CD4-positive, alpha-beta memory T cell (primary cell): ENCODE results near the gene SEMA5B. TPM values are rescaled to one million over a fixed set of nuclear protein-coding genes. Genes with fewer than 3 reads are reported as not detected.

Source experiments
- CTCF ChIA-PET: fragments of 350-600 bp; sonication (Branson Sonifier 250); formaldehyde crosslinking; loops from one replicate; lab custom pipeline; 2021; ENCODE audit warnings: inconsistent platforms; ENCODE audit not compliant: partially characterized antibody; lab: Charles Lee
- POLR2A ChIA-PET: fragments of 350-600 bp; sonication (Branson Sonifier 250); formaldehyde crosslinking; loops from one replicate; lab custom pipeline; 2021; ENCODE audit not compliant: partially characterized antibody; lab: Charles Lee
- DNase-seq, 5 donors: peaks; one replicate each; pipeline versions ENCODE4 v3.0.0 to v3.0.0-alpha.2; 2020 to 2022; ENCODE audit warnings: mixed read lengths in 1 of 5
- H3K27ac ChIP-seq: one replicate; pipeline ENCODE4 v1.7.0; 2013; ENCODE audit warnings: low read depth, low read length
- H3K27me3 ChIP-seq: 2 replicates; pipeline ENCODE4 v1.7.0; 2013; ENCODE audit warnings: mild to moderate bottlenecking, low read length, moderate library complexity; ENCODE audit not compliant: insufficient read depth
- H3K36me3 ChIP-seq: 2 replicates; pipeline ENCODE4 v1.7.0; 2013; ENCODE audit warnings: mild to moderate bottlenecking, low read length, moderate library complexity; ENCODE audit not compliant: insufficient read depth
- H3K4me1 ChIP-seq: 2 replicates; pipeline ENCODE4 v1.7.0; 2013; ENCODE audit warnings: mild to moderate bottlenecking, low read length, moderate library complexity; ENCODE audit not compliant: insufficient read depth
- H3K4me3 ChIP-seq, 2 donors: one replicate each; pipeline ENCODE4 v1.7.0; 2013; ENCODE audit warnings: low read length in 2 of 2, mild to moderate bottlenecking in 1 of 2
- H3K9me3 ChIP-seq, 2 donors: one replicate each; pipeline ENCODE4 v1.7.0; 2013; ENCODE audit warnings: low read length in 2 of 2, control low read depth in 1 of 2; ENCODE audit not compliant: control insufficient read depth in 1 of 2
- H3K27ac Mint-ChIP-seq, 7 donors: one replicate each; pipeline ENCODE4 v1.8.0; 2020 to 2021; ENCODE audit warnings: mixed read lengths in 7 of 7, mild to moderate bottlenecking in 6 of 7, inconsistent platforms in 3 of 7, moderate library complexity in 3 of 7
- H3K27me3 Mint-ChIP-seq, 2 donors: one replicate each; pipeline ENCODE4 v1.8.0; 2020 to 2021; ENCODE audit warnings: mixed read lengths in 2 of 2
- H3K36me3 Mint-ChIP-seq, 2 donors: one replicate each; pipeline ENCODE4 v1.8.0; 2020 to 2021; ENCODE audit warnings: mixed read lengths in 2 of 2, inconsistent platforms in 1 of 2, mild to moderate bottlenecking in 1 of 2
- H3K4me1 Mint-ChIP-seq, 4 donors: one replicate each; pipeline ENCODE4 v1.8.0; 2020 to 2021; ENCODE audit warnings: mixed read lengths in 4 of 4, mild to moderate bottlenecking in 1 of 4
- H3K4me3 Mint-ChIP-seq, 8 donors: one replicate each; pipeline ENCODE4 v1.8.0; 2020 to 2021; ENCODE audit warnings: mixed read lengths in 8 of 8, mild to moderate bottlenecking in 7 of 8, moderate library complexity in 6 of 8, inconsistent platforms in 3 of 8
- H3K9me3 Mint-ChIP-seq, 8 donors: one replicate each; pipeline ENCODE4 v1.8.0; 2020 to 2021; ENCODE audit warnings: mixed read lengths in 8 of 8, mild to moderate bottlenecking in 5 of 8, inconsistent platforms in 3 of 8, moderate library complexity in 1 of 8
- intact Hi-C: fragments of 100-400 bp; cut with micrococcal nuclease; formaldehyde crosslinking; loops from one replicate; pipeline ENCODE4 v1.15.1; 2023
- polyA plus RNA-seq, 2 donors: library from polyadenylated mRNA; unstranded; fragments of 300-500 nt; fragmentation: Illumina TruSeq; gene quantifications; one replicate each; pipeline ENCODE4 v1.2.3, GENCODE V29; 2021
- total RNA-seq, 2 experiments: library from RNA; stranded (reverse); gene quantifications; one replicate each; pipeline ENCODE4 v1.2.3, GENCODE V29; 2021

The SEMA5B gene
- total and polyA plus RNA-seq, 4 experiments from 2014 or later: not detected

- Histone ChIP-seq H3K27me3 (no peaks in the 10 kb centered on the region), H3K36me3 (no peaks in the 10 kb centered on the region), H3K9me3 (no peaks in the 10 kb centered on the region), H3K4me3 (no peak overlapping the region), H3K27ac (no peak overlapping the region), H3K4me1 (no peaks in the 10 kb centered on the region)
- CTCF ChIA-PET: no interaction called here
- Mint-ChIP-seq H3K27ac (no peak overlapping the region), H3K36me3 (no peaks in the 10 kb centered on the region), H3K9me3 (no peaks in the 10 kb centered on the region), H3K27me3 (peaks cover 19 to 31% of the 10 kb centered on the region in 2 donors), H3K4me3 (no peak overlapping the region), H3K4me1 (no peaks in the 10 kb centered on the region)
- no peak for DNase-seq
- intact Hi-C loops: no loop called here
- POLR2A ChIA-PET: no interaction called here
Measured at GRCh38 chr3:123008840-123009239, 18.7 kb downstream of the SEMA5B start.

- Mint-ChIP-seq H3K36me3 (no peaks in the 10 kb centered on the region), H3K4me3 (no peak overlapping the region), H3K9me3 (no peaks in the 10 kb centered on the region), H3K4me1 (peaks cover 0 to 1% (median 0%) of the 10 kb centered on the region in 4 donors), H3K27me3 (peaks cover 16 to 36% of the 10 kb centered on the region in 2 donors), H3K27ac (no peak overlapping the region)
- no peaks in the 10 kb centered on the region for H3K4me1 ChIP-seq
- no peaks in the 10 kb centered on the region for H3K27me3 ChIP-seq
- POLR2A ChIA-PET: no interaction called here
- H3K27ac ChIP-seq: no peak overlapping the region
- H3K4me3 ChIP-seq: no peak overlapping the region
- H3K36me3 ChIP-seq: no peaks in the 10 kb centered on the region
- intact Hi-C loops: no loop called here
- DNase-seq: no peak
- H3K9me3 ChIP-seq: no peaks in the 10 kb centered on the region
- CTCF ChIA-PET: no interaction called here
Measured at GRCh38 chr3:123006609-123007008, 21.0 kb downstream of the SEMA5B start.

GRCh38 chr3:123005291-123005690, 22.3 kb downstream of the SEMA5B start:
- CTCF ChIA-PET: no interaction called here
- POLR2A ChIA-PET: no interaction called here

GRCh38 chr3:123004201-123004918, 23.2 kb downstream of the SEMA5B start:
- Histone ChIP-seq H3K4me1 (no peaks in the 10 kb centered on the region), H3K27ac (no peak overlapping the region), H3K9me3 (no peaks in the 10 kb centered on the region), H3K4me3 (no peak overlapping the region), H3K27me3 (no peaks in the 10 kb centered on the region), H3K36me3 (no peaks in the 10 kb centered on the region)
- Mint-ChIP-seq H3K4me1 (peaks cover 0 to 1% (median 0%) of the 10 kb centered on the region in 4 donors), H3K27ac (no peak overlapping the region), H3K36me3 (no peaks in the 10 kb centered on the region), H3K27me3 (peaks cover 18 to 39% of the 10 kb centered on the region in 2 donors), H3K4me3 (no peak overlapping the region), H3K9me3 (no peaks in the 10 kb centered on the region)
- CTCF ChIA-PET: no interaction called here
- no peak for DNase-seq
- POLR2A ChIA-PET: no interaction called here
- intact Hi-C loops: no loop called here

More at GRCh38 chr3:123005291-123005690, 22.3 kb downstream of the SEMA5B start:
- Mint-ChIP-seq H3K27ac (no peak overlapping the region), H3K9me3 (no peaks in the 10 kb centered on the region), H3K36me3 (no peaks in the 10 kb centered on the region), H3K4me1 (peaks cover 0 to 1% (median 0%) of the 10 kb centered on the region in 4 donors), H3K27me3 (peaks cover 19 to 39% of the 10 kb centered on the region in 2 donors), H3K4me3 (no peak overlapping the region)
- Histone ChIP-seq H3K36me3 (no peaks in the 10 kb centered on the region), H3K4me3 (no peak overlapping the region), H3K9me3 (no peaks in the 10 kb centered on the region), H3K27me3 (no peaks in the 10 kb centered on the region), H3K4me1 (no peaks in the 10 kb centered on the region), H3K27ac (no peak overlapping the region)
- no peak for DNase-seq
- intact Hi-C loops: no loop called here

- peaks cover 13 to 36% of the 10 kb centered on the region in 2 donors for H3K27me3 Mint-ChIP-seq
- intact Hi-C loops: no loop called here
Measured at GRCh38 chr3:123002749-123003497, 24.6 kb downstream of the SEMA5B start.

GRCh38 chr3:123002100-123002748, 25.3 kb downstream of the SEMA5B start:
- H3K36me3 ChIP-seq: no peaks in the 10 kb centered on the region
- CTCF ChIA-PET: no interaction called here
- H3K27ac Mint-ChIP-seq: peak overlapping the region in 1 of 7 donors; percentile 43
- intact Hi-C loops: no loop called here
- H3K9me3 Mint-ChIP-seq: no peaks in the 10 kb centered on the region
- no peak overlapping the region for H3K4me3 ChIP-seq
- no peaks in the 10 kb centered on the region for H3K27me3 ChIP-seq
- peaks cover 13 to 30% of the 10 kb centered on the region in 2 donors for H3K27me3 Mint-ChIP-seq
- POLR2A ChIA-PET: no interaction called here
- H3K4me3 Mint-ChIP-seq: no peak overlapping the region
- no peak for DNase-seq
- peaks cover 0 to 1% (median 0%) of the 10 kb centered on the region in 4 donors for H3K4me1 Mint-ChIP-seq
- no peak overlapping the region for H3K27ac ChIP-seq
- H3K9me3 ChIP-seq: no peaks in the 10 kb centered on the region
- H3K36me3 Mint-ChIP-seq: no peaks in the 10 kb centered on the region
- no peaks in the 10 kb centered on the region for H3K4me1 ChIP-seq

More at GRCh38 chr3:123002749-123003497, 24.6 kb downstream of the SEMA5B start:
- no peaks in the 10 kb centered on the region for H3K9me3 Mint-ChIP-seq
- H3K36me3 Mint-ChIP-seq: no peaks in the 10 kb centered on the region
- Histone ChIP-seq H3K4me1 (no peaks in the 10 kb centered on the region), H3K27me3 (no peaks in the 10 kb centered on the region), H3K36me3 (no peaks in the 10 kb centered on the region), H3K4me3 (no peak overlapping the region), H3K9me3 (no peaks in the 10 kb centered on the region), H3K27ac (no peak overlapping the region)
- peaks cover 0 to 1% (median 0%) of the 10 kb centered on the region in 4 donors for H3K4me1 Mint-ChIP-seq
- POLR2A ChIA-PET: no interaction called here
- no peak for DNase-seq
- H3K4me3 Mint-ChIP-seq: no peak overlapping the region
- CTCF ChIA-PET: no interaction called here
- no peak overlapping the region for H3K27ac Mint-ChIP-seq

GRCh38 chr3:122998856-122999255, 28.7 kb downstream of the SEMA5B start:
- H3K4me1 ChIP-seq: no peaks in the 10 kb centered on the region
- DNase-seq: no peak
- ChIA-PET CTCF (no interaction called here), POLR2A (no interaction called here)
- no peaks in the 10 kb centered on the region for H3K27me3 ChIP-seq
- H3K9me3 ChIP-seq: no peaks in the 10 kb centered on the region
- H3K36me3 ChIP-seq: no peaks in the 10 kb centered on the region
- Mint-ChIP-seq H3K27me3 (peaks cover 7 to 31% of the 10 kb centered on the region in 2 donors), H3K4me3 (no peak overlapping the region), H3K36me3 (no peaks in the 10 kb centered on the region), H3K27ac (no peak overlapping the region), H3K9me3 (no peaks in the 10 kb centered on the region), H3K4me1 (peaks cover 0 to 1% (median 0%) of the 10 kb centered on the region in 4 donors)
- intact Hi-C loops: no loop called here
- H3K27ac ChIP-seq: no peak overlapping the region
- no peak overlapping the region for H3K4me3 ChIP-seq
